ENCODE measurements around the gene BRD3OS.

DNA sequence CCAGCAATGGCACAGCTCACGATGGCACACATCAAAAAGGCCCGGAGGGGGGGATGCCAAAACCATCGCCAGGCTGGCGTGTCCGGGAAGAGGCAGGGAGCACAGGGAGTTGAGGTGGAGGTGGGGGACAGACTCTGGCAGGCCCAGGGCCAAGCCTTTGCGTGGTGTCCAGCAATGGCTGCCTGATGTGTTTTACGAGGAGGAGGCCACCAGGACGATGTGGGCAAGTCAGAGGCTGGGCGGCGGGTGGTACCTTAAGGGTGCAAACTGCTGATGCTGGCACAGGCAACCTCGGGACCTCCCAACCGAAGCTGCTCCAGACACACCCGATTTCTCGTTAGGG, 37.9 kb upstream of the BRD3OS start:
- TF ChIP-seq, protein P1, sequence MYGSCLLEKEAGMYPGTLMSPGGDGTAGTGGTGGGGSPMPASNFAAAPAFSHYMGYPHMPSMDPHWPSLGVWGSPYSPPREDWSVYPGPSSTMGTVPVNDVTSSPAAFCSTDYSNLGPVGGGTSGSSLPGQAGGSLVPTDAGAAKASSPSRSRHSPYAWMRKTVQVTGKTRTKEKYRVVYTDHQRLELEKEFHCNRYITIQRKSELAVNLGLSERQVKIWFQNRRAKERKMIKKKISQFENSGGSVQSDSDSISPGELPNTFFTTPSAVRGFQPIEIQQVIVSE (CRISPR knock-in tag; IDR thresholded peaks at IDR 0.05; ENCODE audit: borderline replicate concordance), result no peak
- TF ChIP-seq, protein P2, sequence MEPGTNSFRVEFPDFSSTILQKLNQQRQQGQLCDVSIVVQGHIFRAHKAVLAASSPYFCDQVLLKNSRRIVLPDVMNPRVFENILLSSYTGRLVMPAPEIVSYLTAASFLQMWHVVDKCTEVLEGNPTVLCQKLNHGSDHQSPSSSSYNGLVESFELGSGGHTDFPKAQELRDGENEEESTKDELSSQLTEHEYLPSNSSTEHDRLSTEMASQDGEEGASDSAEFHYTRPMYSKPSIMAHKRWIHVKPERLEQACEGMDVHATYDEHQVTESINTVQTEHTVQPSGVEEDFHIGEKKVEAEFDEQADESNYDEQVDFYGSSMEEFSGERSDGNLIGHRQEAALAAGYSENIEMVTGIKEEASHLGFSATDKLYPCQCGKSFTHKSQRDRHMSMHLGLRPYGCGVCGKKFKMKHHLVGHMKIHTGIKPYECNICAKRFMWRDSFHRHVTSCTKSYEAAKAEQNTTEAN (CRISPR knock-in tag; IDR thresholded peaks at IDR 0.05), result no peak
- TF ChIP-seq, protein P3, sequence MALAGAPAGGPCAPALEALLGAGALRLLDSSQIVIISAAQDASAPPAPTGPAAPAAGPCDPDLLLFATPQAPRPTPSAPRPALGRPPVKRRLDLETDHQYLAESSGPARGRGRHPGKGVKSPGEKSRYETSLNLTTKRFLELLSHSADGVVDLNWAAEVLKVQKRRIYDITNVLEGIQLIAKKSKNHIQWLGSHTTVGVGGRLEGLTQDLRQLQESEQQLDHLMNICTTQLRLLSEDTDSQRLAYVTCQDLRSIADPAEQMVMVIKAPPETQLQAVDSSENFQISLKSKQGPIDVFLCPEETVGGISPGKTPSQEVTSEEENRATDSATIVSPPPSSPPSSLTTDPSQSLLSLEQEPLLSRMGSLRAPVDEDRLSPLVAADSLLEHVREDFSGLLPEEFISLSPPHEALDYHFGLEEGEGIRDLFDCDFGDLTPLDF (CRISPR knock-in tag; IDR thresholded peaks at IDR 0.05), result no peak
- TF ChIP-seq, protein P4, sequence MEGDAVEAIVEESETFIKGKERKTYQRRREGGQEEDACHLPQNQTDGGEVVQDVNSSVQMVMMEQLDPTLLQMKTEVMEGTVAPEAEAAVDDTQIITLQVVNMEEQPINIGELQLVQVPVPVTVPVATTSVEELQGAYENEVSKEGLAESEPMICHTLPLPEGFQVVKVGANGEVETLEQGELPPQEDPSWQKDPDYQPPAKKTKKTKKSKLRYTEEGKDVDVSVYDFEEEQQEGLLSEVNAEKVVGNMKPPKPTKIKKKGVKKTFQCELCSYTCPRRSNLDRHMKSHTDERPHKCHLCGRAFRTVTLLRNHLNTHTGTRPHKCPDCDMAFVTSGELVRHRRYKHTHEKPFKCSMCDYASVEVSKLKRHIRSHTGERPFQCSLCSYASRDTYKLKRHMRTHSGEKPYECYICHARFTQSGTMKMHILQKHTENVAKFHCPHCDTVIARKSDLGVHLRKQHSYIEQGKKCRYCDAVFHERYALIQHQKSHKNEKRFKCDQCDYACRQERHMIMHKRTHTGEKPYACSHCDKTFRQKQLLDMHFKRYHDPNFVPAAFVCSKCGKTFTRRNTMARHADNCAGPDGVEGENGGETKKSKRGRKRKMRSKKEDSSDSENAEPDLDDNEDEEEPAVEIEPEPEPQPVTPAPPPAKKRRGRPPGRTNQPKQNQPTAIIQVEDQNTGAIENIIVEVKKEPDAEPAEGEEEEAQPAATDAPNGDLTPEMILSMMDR (IDR thresholded peaks at IDR 0.05), result no peak
- TF ChIP-seq, protein P5, sequence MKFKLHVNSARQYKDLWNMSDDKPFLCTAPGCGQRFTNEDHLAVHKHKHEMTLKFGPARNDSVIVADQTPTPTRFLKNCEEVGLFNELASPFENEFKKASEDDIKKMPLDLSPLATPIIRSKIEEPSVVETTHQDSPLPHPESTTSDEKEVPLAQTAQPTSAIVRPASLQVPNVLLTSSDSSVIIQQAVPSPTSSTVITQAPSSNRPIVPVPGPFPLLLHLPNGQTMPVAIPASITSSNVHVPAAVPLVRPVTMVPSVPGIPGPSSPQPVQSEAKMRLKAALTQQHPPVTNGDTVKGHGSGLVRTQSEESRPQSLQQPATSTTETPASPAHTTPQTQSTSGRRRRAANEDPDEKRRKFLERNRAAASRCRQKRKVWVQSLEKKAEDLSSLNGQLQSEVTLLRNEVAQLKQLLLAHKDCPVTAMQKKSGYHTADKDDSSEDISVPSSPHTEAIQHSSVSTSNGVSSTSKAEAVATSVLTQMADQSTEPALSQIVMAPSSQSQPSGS (CRISPR knock-in tag; IDR thresholded peaks at IDR 0.05; ENCODE audit: borderline replicate concordance, low read depth), result no peak
- TF ChIP-seq SMAD3 (CRISPR knock-in tag; IDR thresholded peaks at IDR 0.05; ENCODE audit: borderline replicate concordance) (no peak), TP53 (CRISPR knock-in tag; IDR thresholded peaks at IDR 0.05) (no peak)
- TF ChIP-seq, protein P6, sequence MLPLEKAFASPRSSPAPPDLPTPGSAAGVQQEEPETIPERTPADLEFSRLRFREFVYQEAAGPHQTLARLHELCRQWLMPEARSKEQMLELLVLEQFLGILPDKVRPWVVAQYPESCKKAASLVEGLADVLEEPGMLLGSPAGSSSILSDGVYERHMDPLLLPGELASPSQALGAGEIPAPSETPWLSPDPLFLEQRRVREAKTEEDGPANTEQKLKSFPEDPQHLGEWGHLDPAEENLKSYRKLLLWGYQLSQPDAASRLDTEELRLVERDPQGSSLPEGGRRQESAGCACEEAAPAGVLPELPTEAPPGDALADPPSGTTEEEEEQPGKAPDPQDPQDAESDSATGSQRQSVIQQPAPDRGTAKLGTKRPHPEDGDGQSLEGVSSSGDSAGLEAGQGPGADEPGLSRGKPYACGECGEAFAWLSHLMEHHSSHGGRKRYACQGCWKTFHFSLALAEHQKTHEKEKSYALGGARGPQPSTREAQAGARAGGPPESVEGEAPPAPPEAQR (CRISPR knock-in tag; IDR thresholded peaks at IDR 0.05), result no peak

All from WTC11 (cell line).